GM18867 (cell line): ENCODE data around the gene CAPS.

Experiments used
- ATAC-seq: cut with Tn5 transposase; IDR thresholded peaks from one replicate; pipeline ENCODE4 v1.9.1; 2021; ENCODE audit warnings: mild to moderate bottlenecking, moderate library complexity; ENCODE audit not compliant: unreplicated experiment

Gene CAPS

GRCh38 chr19:5908773-5909442 is 5.1 kb upstream of the CAPS start:
- ATAC-seq, result no peak

- ATAC-seq, result no peak
Measured at GRCh38 chr19:5910638-5910907, 3.5 kb upstream of the CAPS start.

- ATAC-seq, result no peak
Measured at GRCh38 chr19:5911366-5911765, 2.7 kb upstream of the CAPS start.

- ATAC-seq, result no peak
Measured at GRCh38 chr19:5914358-5914774, 312 bp downstream of the CAPS start.

- no peak for ATAC-seq
Measured at GRCh38 chr19:5914946-5915781, 1.1 kb downstream of the CAPS start.

- ATAC-seq, result no peak
Measured at GRCh38 chr19:5915782-5916165, 1.7 kb downstream of the CAPS start.

- no peak for ATAC-seq
Measured at GRCh38 chr19:5916181-5916708, 2.2 kb downstream of the CAPS start.

GRCh38 chr19:5917431-5918107 is 3.5 kb downstream of the CAPS start:
- no peak for ATAC-seq

- ATAC-seq, result no peak
Measured at GRCh38 chr19:5918463-5919079, 4.5 kb downstream of the CAPS start.

- ATAC-seq, result no peak
Measured at GRCh38 chr19:5921516-5922160, 7.6 kb downstream of the CAPS start.

- no peak for ATAC-seq
Measured at GRCh38 chr19:5922161-5922545, 8.1 kb downstream of the CAPS start.

- ATAC-seq, result no peak
Measured at GRCh38 chr19:5923356-5923755, 9.3 kb downstream of the CAPS start.

- ATAC-seq, result no peak
Measured at GRCh38 chr19:5925830-5926427, 11.9 kb downstream of the CAPS start.

GRCh38 chr19:5926641-5927440 is 12.8 kb downstream of the CAPS start:
- ATAC-seq, result no peak

GRCh38 chr19:5927441-5927821 is 13.4 kb downstream of the CAPS start:
- ATAC-seq, result peak; percentile 38

GRCh38 chr19:5929179-5929578 is 15.1 kb downstream of the CAPS start:
- no peak for ATAC-seq

GRCh38 chr19:5929625-5930024 is 15.6 kb downstream of the CAPS start:
- no peak for ATAC-seq

GRCh38 chr19:5931251-5931650 is 17.2 kb downstream of the CAPS start:
- ATAC-seq, result no peak

- ATAC-seq, result no peak
Measured at GRCh38 chr19:5932146-5932545, 18.1 kb downstream of the CAPS start.
